NCI-H128 (cell line): ENCODE data around the gene INPP5D.
"Not testable (repeated sequence)": the region's sequence is repeated elsewhere in the genome, so short reads cannot be mapped to it uniquely, and the experiment has no call there.

ENCODE experiments used
- DNase-seq: peaks from one replicate; lab custom pipeline; 2025; ENCODE audit not compliant: unreplicated experiment; lab: John Stamatoyannopoulos, UW

The INPP5D gene

DNA sequence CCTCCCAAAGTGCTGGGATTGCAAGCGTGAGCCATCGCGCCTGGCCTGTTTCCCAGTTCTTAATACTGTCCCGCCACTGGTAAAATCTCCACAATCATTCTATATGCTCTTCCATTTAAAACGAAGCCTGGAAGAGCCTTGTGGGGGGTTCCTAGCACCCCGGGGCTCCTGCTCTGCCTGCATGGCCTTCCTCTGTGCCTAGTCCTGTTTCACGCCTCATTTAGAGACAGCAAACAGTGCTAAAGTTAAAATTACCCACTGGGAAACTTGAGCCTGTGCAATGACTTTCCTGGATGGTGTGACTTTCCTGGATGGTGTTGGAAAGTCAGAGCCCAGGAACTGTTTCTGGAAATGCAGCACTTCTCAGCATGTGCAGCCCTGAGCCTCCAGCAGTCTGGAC is 55.0 kb downstream of the INPP5D start:
- no peak for DNase-seq

DNA sequence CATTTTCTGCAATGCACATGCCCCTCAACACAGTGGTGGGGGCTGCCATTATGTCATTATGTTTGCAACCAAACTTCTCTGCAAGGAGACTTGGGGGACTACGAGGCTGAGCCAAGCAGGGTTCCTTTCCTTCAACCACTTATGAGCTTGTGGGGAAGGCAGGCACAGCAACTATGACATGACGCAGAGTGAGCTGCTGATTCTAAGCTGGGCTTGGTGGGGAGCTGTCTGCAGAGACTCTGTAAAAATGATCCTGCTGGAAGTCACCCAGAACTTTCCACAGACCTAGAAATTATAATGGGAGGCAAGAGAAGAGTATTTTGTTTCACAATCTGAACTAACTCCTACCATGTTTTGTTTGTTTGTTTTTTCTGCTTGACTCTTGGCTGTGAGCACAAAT is 55.6 kb downstream of the INPP5D start:
- no peak for DNase-seq

DNA sequence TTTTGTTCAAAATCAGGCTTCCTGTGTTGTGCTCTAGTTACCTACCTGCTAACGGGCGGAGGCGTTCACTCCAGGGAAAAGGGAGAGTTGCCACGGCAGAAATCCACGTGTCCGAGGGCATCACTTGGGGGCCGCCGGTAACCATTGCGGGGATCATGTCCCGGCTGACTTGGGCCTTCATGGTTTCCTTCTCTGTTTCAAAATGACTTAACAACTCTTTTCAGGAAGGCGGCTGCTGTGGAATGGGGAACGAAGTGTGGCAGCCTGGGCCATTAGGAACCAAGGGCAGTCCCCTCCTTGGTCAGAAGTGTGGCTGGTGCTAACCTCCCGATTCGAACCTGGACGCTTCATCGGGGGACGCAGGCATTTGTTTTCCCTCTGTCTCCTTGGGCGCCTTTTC is 56.8 kb downstream of the INPP5D start:
- DNase-seq, result no peak

DNA sequence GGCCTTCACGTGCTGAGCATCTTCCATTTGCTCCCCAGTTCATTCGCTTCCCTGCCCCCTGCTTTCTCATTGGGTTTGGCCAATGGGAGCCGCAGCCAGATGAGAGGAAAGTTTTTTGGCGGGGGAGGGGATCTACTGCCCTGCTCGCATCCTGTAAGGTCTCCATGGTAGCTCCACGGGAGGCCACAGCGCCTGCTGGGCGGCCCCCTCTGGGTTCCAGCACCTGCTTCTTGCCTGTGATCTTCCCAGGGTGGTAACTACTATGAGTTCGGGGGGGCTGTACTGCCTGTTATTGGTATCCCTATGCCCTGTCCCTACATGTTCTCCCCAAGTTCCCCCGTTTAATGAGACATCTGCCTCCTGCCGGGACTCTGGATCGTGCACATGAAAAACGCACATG is 57.2 kb downstream of the INPP5D start:
- no peak for DNase-seq

DNA sequence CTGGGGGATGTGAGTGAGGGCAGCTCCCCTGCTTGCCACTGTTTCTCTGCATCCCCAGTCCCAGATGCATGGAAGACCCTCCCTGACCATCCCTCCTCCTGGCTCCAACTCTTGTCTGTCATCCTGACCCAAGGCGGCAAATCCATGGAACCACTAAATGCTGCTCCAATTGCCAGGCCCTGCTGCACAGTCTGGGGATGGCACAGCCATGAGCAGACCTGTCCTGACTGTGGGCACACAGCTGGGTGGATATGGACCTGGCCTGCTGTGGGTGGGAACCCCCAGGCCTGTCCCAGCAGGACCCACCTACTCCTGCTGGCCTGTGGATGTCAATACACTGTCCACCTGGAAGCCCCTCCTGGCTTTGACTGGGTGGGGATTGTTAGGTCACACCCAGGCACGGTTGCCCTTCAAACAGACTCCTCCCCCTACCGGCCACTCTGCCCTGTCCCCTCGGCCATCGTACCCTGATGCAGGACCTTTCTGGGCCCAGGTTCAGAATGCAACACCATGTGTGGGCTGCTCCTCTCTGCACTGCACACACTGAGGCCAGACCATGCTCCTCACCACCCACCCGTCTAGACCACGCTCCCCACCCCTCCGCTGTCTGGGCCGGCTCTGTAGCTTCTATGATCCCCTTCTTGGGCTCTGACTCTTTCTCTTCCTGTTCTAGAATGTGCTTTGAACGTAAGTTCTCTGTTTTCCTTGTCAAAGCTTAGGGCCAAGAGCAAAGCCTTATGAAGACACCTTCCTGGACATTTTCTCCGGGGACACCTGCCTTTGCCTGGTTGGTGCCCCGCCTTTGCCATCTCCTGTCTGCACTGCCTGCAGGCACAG is 57.9 kb downstream of the INPP5D start:
- no peak for DNase-seq

DNA sequence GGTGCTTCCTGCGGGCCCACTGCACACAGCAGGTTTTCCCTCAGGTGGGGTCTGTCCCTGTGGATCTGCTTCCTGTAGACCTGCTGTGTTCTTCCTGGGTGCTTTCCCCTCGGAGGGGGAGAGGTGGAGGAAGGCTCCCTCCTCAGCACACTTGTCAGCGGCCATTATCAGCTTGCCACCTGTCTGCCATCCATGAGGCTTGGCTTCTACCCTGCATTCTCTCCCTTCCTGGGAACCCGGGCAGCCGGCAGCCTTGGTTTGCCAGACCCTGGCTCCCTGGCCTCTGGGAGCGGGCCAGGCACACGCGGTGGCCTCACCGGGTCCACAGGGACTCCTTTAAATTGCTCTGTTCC is 58.5 kb downstream of the INPP5D start:
- DNase-seq, result no peak

DNA sequence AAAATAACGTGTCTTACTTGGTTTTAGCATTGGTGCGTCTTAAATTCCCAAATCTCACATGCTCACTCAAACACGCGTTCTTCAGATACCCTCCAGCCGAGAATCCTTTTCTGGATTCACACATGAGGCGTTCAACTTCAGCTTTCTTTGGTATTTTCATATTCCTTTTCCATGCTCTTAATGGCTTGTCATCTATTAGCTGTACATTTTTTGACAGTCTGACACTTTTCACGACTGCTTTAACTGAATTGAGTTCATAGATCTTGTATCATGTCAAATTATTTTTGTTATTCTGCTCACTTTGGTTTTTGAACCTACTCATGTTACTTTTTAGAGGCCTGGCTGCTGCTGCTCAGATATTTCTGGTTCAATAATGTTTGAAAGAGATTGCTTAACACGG is 59.0 kb downstream of the INPP5D start:
- DNase-seq, result no peak

DNA sequence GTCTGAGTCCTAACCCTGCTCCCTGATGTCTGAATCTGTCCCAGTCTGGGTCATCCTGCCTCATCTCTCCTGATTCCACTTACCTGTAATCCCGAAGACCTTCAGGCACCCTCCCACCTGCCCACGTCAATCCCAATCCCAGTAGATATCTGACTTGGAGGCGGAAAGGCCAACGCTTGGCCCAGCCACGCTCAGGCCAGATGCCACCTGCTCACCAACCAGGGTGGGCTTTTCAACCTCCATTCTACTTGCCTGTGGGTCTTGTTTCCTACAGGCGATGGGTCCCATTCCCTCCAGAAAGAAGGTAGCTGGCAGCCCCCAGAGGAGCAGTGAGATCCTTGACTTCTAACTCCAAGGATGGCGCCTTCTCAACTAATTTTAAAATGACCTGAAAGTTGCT is 59.7 kb downstream of the INPP5D start:
- DNase-seq, result no peak

DNA sequence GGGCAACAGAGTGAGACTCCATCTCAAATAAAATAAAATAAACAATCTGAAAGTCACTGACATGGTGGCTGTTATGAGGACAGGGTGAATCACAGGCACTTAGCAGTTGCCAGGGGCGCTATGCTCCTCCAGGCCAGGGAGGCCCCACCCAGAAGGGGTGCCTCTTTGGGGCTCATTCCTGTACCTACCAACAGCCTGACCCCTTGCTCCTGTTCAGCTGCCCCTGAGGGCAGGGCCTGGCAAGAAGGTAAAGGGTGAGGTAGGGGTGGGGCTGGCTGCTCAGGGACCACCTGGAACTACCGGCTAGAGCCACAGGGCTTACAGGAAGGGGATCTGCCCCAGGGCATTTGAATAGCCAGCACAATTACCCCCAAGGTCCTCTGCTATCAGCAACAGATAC is 60.3 kb downstream of the INPP5D start:
- DNase-seq, result no peak

DNA sequence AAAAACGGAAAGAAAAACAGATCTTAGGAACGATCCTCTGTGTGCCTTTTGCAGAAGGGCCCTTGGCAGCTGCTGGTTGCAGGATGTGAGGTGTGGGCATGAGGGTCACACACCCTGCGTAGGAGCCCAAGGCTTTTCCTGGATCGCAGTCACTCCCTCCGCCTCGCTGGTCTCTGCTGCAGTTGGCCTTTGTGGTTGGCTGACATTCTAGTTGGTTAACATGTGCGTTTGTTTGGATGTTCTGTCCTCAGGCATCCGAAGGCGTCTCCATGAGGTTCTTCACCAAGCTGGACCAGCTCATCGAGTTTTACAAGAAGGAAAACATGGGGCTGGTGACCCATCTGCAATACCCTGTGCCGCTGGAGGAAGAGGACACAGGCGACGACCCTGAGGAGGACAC is 61.7 kb downstream of the INPP5D start:
- DNase-seq, result no peak

DNA sequence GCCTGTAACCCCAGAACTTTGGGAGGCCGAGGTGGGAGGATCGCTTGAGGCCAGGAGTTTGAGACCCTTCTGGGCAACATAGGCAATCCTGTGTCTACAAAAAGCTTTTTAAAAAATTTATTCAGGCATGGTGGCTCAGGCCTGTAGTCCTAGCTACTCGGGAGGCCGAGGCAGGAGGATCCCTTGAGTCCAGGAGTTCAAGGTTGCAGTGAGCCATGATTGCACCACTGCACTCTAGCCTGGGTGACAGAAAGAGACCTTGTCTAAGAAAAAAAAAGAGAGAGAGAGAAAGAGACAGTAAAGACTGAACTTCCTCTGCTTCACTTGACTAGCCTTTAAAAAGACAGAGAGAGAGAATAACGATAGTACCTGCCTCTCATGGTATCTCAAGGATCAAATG is 62.4 kb downstream of the INPP5D start:
- DNase-seq, result no peak

DNA sequence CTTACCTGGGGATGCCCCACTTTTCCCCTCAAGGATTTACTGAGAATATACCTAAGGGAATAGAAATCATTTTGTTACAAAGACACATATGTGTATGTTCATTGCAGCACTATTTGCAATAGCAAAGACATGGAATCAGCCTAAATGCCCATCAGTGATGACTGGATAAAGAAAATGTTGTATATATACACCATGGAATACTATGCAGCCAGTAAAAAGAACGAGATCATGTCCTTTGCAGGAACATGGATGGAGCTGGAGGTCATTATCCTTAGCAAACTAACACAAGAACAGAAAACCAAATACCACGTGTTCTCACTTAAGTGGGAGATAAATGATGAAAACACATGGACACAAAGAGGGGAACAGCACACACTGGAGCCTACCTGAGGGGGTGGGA is 63.4 kb downstream of the INPP5D start:
- DNase-seq, result not testable (repeated sequence)

DNA sequence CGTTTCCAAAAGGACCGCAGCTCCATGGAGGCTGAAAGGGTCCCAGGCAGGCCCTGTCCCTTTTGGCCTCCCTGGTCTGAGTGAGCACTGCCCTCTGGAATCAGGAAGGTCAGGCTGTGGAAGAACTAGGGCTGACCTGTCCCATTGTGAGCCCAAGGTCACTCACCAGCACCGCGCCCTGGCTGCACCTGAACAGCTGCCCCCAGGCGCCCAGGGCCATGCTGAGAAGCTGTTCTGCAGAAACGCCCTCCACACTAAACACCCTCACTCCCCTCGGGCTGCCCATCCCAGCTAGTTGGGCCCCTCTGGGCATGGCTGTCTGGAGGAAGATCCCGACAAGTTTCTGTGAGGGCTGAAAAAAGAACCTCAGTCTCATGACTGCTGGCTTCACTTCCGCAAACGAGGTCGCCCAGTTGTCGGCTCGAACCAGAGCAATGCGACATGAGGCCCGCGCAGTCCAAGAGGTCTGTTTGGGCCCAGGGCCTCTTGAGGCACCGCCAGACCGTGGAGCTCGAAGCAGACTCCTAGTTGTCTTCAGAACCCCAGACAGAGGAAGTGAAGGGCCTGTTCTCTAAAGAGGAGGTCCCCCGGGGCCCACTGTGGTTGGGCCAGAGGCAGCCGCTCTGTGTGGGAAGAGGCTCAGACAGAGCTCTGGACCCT is 64.4 kb downstream of the INPP5D start:
- DNase-seq, result no peak

DNA sequence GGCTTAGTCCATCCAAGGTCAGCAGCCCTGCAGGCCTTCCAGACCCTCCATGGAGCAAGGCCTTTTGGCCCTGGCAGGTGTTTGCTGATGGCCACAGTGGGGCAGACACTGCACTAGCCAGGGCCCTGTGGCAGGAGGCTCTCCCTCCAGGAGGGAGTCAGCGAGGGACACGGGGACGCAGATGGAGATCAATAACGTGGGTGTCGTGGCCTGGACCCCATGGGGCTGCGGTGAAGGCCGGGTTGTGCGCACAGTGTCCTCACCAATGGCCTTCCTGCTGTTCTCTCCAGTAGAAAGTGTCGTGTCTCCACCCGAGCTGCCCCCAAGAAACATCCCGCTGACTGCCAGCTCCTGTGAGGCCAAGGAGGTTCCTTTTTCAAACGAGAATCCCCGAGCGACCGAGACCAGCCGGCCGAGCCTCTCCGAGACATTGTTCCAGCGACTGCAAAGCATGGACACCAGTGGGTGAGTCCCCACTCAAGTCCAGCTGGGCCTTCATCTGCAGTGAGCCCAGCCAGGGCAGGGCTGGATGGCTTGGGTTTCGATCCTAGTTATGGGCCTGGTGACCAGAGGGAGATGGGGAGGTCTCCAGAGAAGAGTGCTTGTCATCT is 65.4 kb downstream of the INPP5D start:
- DNase-seq, result no peak

DNA sequence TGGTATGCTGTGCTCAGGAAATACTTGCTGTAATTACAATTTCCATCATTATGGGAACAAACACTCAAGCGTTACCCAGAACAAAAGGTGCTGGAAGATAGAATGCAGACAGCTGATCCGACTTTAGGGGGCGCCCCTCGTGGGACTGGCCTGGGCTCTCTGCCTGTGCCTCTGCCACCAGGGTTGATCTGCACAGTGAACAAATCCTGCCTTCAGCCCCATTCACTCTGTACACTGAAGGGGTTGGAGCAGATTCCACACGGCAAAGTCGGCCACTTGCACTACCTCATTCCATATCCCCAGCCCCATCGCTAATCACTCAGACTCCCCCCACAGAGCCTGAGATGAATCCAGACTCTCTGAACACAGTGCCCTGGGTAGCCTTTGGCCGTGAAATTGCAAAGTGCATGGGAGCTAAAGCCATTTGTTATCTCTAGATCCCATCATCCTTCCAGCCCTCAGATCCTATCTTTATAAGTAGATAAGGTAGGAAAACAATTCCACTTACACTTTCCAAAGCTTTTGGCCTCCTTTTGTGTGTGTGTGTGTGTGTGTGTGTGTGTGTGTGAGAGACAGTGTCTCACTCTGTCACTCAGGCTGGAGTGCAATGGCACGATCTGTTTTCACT is 69.3 kb downstream of the INPP5D start:
- no peak for DNase-seq

DNA sequence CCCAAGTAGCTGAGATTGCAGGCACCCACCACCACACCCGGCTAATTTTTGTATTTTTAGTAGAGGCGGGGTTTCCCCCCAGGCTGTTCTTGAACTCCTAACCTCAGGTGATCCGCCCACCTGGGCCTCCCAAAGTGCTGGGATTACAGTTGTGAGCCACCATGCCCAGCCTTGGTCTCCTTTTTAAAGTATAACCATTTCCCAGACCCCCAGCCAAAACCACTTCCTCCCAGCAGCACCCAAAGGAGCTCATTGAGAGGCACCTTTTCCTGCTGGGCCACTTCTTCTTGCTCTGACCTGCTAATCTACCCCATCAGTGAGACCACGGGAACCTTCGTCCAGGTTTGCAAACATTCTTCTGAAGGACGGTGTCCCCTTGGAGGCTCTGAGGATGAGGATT is 69.9 kb downstream of the INPP5D start:
- DNase-seq, result no peak

DNA sequence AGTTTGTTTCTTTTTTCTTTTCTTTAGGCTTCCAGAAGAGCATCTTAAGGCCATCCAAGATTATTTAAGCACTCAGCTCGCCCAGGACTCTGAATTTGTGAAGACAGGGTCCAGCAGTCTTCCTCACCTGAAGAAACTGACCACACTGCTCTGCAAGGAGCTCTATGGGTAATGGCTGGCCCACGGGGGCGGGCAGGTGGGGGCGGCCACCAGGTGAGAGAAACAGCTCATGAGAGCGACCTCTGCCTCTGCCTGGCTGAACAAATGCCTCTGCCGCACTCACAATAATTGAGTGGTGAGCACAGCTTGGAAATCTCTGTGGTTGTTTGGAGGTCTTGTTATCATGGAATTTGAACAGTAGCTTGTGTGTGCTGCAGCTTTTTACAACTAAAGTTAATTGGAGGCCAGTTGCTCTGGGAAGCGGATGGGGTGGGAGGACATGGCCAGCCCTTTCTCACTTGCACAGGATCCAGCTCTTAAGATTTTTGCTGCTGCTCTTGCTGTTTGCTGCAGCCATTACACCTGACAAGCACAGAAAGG is 70.4 kb downstream of the INPP5D start:
- DNase-seq, result no peak

DNA sequence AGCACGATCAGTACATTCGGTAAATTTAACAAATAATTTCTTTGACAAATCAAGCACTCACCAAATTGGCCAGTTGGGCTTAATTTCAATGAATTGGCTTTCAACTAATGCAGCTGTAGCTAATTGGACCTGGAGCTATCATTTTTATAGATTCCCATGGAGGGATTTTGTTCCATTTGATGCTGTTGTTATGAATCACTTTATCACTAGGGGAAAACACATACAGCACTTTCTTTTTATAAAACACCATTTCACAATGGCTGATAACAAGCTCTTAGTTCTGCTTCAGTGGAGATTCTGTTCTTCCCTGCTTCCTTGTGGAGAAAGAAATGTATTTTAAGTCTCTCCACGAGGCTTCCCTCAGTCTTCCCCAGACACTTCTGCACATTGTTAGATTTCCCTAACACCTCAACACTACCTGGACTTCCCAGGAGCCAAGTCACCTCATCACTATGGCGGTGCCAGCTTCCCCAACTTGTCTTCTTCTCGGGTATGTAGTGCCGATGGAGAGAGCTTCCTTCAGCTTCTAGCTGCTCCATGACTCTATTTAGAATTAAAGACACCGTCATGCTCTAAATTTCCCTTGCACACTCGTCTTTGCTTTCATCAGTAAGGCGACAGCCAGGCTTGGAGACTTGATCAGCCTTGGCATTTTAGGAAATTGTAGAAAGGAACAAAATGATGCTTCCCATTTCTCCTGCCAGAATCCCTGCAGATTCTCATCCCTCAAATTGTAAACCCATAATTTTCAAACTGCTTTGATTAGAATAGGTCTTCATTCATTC is 72.0 kb downstream of the INPP5D start:
- DNase-seq, result no peak

DNA sequence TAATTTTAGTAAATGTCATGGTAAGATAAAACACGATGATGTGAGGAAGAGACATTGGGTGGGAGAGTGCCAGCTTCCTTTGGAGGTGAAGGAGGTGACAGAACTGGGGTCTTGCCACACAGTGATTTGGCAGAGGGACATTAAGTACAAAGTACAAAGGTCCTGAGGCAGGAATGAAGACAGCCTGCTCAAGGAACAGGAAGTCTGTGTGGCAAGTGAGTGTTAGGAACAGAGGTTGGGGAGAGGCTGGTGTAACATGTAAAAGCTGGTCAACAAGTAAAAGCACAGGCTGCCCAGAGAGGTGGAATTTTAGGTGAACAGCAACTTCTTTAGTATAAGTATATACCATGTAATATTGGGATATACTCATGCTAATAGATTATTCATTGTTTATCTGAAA is 73.1 kb downstream of the INPP5D start:
- no peak for DNase-seq

DNA sequence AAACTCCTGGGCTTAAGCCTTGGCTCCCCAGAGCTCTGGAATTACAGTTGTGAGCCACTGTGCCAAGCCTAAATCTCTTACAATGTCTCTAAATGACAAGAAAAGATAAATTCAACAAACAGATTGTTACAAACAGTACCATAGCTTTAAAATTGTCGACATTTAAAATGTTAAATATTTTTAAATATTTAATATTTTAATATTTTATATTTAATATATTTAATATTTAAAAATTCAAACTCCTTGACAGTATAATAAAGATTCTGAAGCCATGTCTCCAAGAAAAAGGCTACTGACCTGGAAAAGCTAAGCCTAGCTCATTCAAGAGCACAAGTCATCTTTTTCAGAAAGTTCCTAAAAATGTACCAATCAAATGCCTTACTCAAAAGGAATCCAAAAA is 75.3 kb downstream of the INPP5D start:
- no peak for DNase-seq

DNA sequence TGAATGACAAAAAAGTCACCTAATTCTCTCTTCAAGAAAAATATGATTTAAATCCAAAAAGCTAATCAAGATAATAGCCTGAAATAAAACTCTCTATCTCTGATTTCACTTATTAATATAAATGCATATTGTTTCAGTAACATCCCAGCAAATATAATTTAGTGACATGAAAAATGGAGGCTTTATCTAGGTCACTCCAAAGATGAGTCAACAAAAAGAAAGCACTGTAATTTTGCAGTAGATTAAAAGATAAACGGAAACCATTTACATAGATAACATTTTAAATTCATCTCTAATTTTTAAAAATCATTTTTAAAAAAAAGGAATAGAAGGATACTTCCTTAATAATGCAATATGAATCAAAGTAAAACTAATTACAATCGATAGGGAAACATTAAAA is 76.9 kb downstream of the INPP5D start:
- no peak for DNase-seq
